OCI-LY3 (cell line): ENCODE data around the gene ASIC1.

ENCODE experiments used
- H2AFZ ChIP-seq: fragments of 200-600, 300-600 bp; shearing (Covaris generic); 2 replicates; pipeline ENCODE4 v1.6.0; 2014; ENCODE audit warnings: antibody characterized with exemption, low read depth, low read length
- H3K27ac ChIP-seq: fragments of 200-600, 300-600 bp; sonication (generic); 2 replicates; pipeline ENCODE4 v1.5.1; 2014; ENCODE audit warnings: mild to moderate bottlenecking, low read length, moderate library complexity, mixed read lengths
- H3K27me3 ChIP-seq: fragments of 200-600, 300-600 bp; sonication (generic); 2 replicates; pipeline ENCODE4 v1.6.1; 2014; ENCODE audit warnings: low read depth, low read length, mixed read lengths
- H3K36me3 ChIP-seq: fragments of 200-600, 300-600 bp; sonication (generic); replicated peaks from 2 replicates; pipeline ENCODE3; 2014; ENCODE audit warnings: low read depth, low read length, mixed read lengths
- H3K4me1 ChIP-seq: fragments of 300-600, 200-600 bp; sonication (generic); 2 replicates; pipeline ENCODE4 v1.6.1; 2014; ENCODE audit warnings: low read length, mixed read lengths
- H3K4me2 ChIP-seq: fragments of 200-600, 300-600 bp; sonication (generic); 2 replicates; pipeline ENCODE4 v1.6.1; 2014; ENCODE audit warnings: low read length, mixed read lengths
- H3K4me3 ChIP-seq: fragments of 300-600, 200-600 bp; sonication (generic); 2 replicates; pipeline ENCODE4 v1.5.1; 2014; ENCODE audit warnings: antibody characterized with exemption, mild to moderate bottlenecking, low read length, moderate library complexity
- H3K79me2 ChIP-seq: fragments of 300-600, 200-600 bp; shearing (Covaris generic); 2 replicates; pipeline ENCODE4 v1.6.1; 2014; ENCODE audit warnings: mild to moderate bottlenecking, low read length, mixed read lengths
- H3K9ac ChIP-seq: fragments of 300-600, 200-600 bp; shearing (Covaris generic); 2 replicates; pipeline ENCODE4 v1.6.0; 2014; ENCODE audit warnings: mild to moderate bottlenecking, low read length, moderate library complexity
- H3K9me3 ChIP-seq: fragments of 200-600, 300-600 bp; shearing (Covaris generic); 2 replicates; pipeline ENCODE4 v1.6.1; 2014; ENCODE audit warnings: low read length, mixed read lengths; ENCODE audit not compliant: insufficient read depth
- H4K20me1 ChIP-seq: fragments of 200-600, 300-600 bp; sonication (generic); 2 replicates; pipeline ENCODE4 v1.6.1; 2016; ENCODE audit warnings: low read length, mixed read lengths; ENCODE audit not compliant: insufficient read depth
- CTCF ChIP-seq: fragments of 200-600, 300-600 bp; sonication (generic); IDR thresholded peaks from 2 replicates; pipeline ENCODE4 v1.5.1; 2014; ENCODE audit warnings: antibody characterized with exemption, low read length, low read depth
- EZH2phosphoT487 ChIP-seq: fragments of 200-600 bp; shearing (Covaris generic); IDR thresholded peaks from 2 replicates; pipeline ENCODE4 v1.6.1; 2018; ENCODE audit warnings: antibody characterized with exemption, mixed run types, low read depth

ASIC1 gene

DNA sequence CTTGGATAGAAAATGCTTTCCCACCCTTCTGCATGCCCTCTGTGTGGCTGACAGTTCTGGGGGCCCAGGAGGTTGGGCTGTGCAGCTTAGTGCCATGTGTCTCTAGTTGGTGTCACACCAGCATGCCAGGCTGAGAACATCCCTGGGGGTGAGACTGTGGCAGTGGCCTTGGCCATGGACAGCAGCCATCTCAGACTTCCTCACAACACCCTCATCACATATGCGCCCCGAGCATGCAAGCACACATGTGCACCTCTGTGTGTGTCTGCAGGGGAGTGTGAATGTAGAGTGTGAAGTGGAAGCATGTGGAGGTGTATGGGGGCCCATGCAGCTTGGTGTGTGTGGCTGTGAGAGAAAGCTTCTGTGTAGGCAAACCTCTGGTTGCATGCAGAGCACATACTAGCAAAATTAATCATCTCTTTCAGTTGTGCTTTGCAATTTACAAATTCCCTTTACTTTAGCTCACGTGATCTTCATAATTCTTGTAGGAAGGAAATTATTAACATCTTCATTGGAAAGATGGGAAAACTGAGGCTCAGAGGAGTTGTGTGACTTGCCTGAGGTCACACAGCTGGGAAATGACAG, 8.4 kb downstream of the ASIC1 start:
- no peak overlapping the region for H3K4me3 ChIP-seq
- no peak overlapping the region for H3K4me2 ChIP-seq
- H3K27me3 ChIP-seq, result no peaks in the 10 kb centered on the region
- H4K20me1 ChIP-seq, result no peaks in the 10 kb centered on the region
- 0 out of 2 replicates have a peak, but pooled peaks cover 12% of the 10 kb centered on the region for H3K4me1 ChIP-seq
- TF ChIP-seq EZH2phosphoT487, result no peak
- TF ChIP-seq CTCF, result no peak
- H3K9ac ChIP-seq, result no peak overlapping the region
- no peak overlapping the region for H2AFZ ChIP-seq
- H3K27ac ChIP-seq, result no peak overlapping the region
- no peaks in the 10 kb centered on the region for H3K36me3 ChIP-seq
- no peaks in the 10 kb centered on the region for H3K9me3 ChIP-seq
- no peaks in the 10 kb centered on the region for H3K79me2 ChIP-seq

- no peaks in the 10 kb centered on the region for H3K79me2 ChIP-seq
- H4K20me1 ChIP-seq, result no peaks in the 10 kb centered on the region
- 0 out of 2 replicates have a peak, but pooled peaks cover 12% of the 10 kb centered on the region for H3K4me1 ChIP-seq
- H3K4me2 ChIP-seq, result no peak overlapping the region
- no peak overlapping the region for H3K27ac ChIP-seq
- H2AFZ ChIP-seq, result no peak overlapping the region
- no peak overlapping the region for H3K9ac ChIP-seq
- no peaks in the 10 kb centered on the region for H3K9me3 ChIP-seq
- TF ChIP-seq CTCF (no peak), EZH2phosphoT487 (no peak)
- no peak overlapping the region for H3K4me3 ChIP-seq
- no peaks in the 10 kb centered on the region for H3K27me3 ChIP-seq
- no peaks in the 10 kb centered on the region for H3K36me3 ChIP-seq
These were observed 9.0 kb downstream of the ASIC1 start for GRCh38 chr12:50066402-50066801.

DNA sequence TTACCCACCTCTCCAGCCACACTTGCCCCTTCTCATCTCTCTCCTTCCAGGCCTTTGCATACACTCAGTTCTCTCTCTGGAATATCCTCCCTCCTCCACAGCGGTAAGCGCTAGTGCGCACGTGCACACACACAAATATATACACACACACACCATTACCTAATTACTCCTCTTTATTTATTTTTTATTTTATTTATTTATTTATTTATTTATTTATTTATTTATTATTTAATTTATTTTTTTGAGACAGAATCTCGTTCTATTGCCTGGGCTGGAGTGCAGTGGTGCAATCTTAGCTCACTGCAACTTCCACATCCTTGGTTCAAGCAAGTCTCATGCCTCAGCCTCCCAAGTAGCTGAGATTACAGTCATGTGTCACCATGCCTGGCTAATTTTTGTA, 11.7 kb downstream of the ASIC1 start:
- no peaks in the 10 kb centered on the region for H3K79me2 ChIP-seq
- TF ChIP-seq CTCF (no peak), EZH2phosphoT487 (no peak)
- H3K36me3 ChIP-seq, result no peaks in the 10 kb centered on the region
- no peak overlapping the region for H3K4me3 ChIP-seq
- H3K9ac ChIP-seq, result no peak overlapping the region
- H3K27me3 ChIP-seq, result no peaks in the 10 kb centered on the region
- H3K4me1 ChIP-seq, result 0 out of 2 replicates have a peak, but pooled peaks cover 12% of the 10 kb centered on the region
- H3K9me3 ChIP-seq, result no peaks in the 10 kb centered on the region
- H4K20me1 ChIP-seq, result no peaks in the 10 kb centered on the region
- no peak overlapping the region for H3K27ac ChIP-seq
- no peak overlapping the region for H3K4me2 ChIP-seq
- no peak overlapping the region for H2AFZ ChIP-seq

DNA sequence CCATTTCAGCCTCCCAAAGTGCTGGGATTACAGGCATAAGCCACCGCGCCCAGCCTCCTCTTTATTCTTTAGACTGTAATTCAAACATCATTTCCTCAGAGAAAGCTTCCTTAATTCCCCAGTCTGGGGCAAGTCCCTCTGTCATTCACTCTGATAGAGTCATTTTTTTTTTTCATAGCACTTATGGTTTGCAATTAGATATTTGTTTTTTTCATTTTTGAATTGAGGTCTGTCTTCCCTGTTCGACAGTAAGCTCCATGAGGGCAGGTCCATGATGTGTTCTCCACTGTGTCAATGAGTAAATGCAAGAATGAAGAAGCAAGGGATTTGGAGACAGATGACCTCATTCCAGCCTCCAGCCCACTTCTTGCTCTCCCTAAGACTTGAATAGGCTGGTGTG, 12.1 kb downstream of the ASIC1 start:
- Histone ChIP-seq H3K4me2 (no peak overlapping the region), H3K36me3 (no peaks in the 10 kb centered on the region)

More for the DNA sequence above, 12.1 kb downstream of the ASIC1 start:
- Histone ChIP-seq H4K20me1 (no peaks in the 10 kb centered on the region), H3K4me1 (0 out of 2 replicates have a peak, but pooled peaks cover 12% of the 10 kb centered on the region), H2AFZ (no peak overlapping the region), H3K9me3 (no peaks in the 10 kb centered on the region), H3K79me2 (no peaks in the 10 kb centered on the region), H3K4me3 (no peak overlapping the region), H3K27me3 (no peaks in the 10 kb centered on the region), H3K9ac (no peak overlapping the region), H3K27ac (no peak overlapping the region)
- TF ChIP-seq EZH2phosphoT487, result no peak
- TF ChIP-seq CTCF, result no peak
